GM04503 (cell line): Measurements from ENCODE around the gene TIMP3.
A peak's percentile ranks its signal among the peaks of the same experiment; 100 is the strongest.

Experiments used
- DNase-seq: peaks from one replicate; pipeline ENCODE4 v3.0.0-alpha.2; 2012; ENCODE audit warnings: low read depth

Gene TIMP3

GRCh38 chr22:32786027-32786418, 15.5 kb upstream of the TIMP3 start:
- no peak for DNase-seq

- peak; percentile 54 for DNase-seq
Measured at GRCh38 chr22:32788904-32789624, 12.4 kb upstream of the TIMP3 start.

DNA sequence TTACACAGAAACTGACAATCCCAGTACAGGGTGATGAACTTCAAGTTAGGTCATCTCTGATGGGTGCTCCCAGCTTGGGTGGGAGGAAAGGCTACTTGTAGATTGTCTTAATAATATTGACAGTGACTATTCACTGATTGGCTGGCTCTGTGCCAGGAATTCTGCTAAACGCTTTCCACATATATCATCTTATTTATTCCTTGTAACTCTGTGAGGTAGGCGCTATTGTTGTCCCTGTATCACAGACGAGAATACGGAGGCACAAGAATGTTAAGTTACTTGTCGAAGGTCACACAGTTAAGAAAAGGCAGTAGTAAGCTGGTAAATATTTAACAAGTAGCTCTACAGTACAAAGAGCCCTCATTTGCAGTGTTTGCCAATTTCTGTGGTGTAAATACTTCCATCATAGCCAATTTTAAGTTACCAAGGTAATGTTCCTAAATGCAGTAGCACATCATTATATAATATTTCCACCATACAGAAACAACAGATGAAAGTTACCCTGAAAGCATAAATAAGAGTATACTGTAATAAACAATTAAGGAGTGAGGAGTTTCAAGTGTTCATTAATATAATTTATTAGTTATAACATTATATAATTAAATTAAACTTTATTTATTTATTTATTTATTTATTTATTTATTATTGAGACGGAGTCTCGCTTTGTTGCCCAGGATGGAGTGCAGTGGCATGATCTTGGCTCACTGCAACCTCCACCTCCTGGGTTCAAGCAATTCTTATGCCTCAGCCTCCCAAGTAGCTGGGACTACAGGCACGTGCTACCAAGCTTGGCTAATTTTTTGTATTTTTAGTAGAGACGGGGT, 11.5 kb upstream of the TIMP3 start:
- DNase-seq = no peak

- no peak for DNase-seq
Measured at GRCh38 chr22:32791056-32791455, 10.4 kb upstream of the TIMP3 start.

GRCh38 chr22:32791485-32791884, 10.0 kb upstream of the TIMP3 start:
- no peak for DNase-seq

- DNase-seq = no peak
Measured at GRCh38 chr22:32793589-32793988, 7.9 kb upstream of the TIMP3 start.

GRCh38 chr22:32794449-32795213, 6.9 kb upstream of the TIMP3 start:
- no peak for DNase-seq

- DNase-seq = no peak
Measured at GRCh38 chr22:32795214-32795596, 6.3 kb upstream of the TIMP3 start.

DNA sequence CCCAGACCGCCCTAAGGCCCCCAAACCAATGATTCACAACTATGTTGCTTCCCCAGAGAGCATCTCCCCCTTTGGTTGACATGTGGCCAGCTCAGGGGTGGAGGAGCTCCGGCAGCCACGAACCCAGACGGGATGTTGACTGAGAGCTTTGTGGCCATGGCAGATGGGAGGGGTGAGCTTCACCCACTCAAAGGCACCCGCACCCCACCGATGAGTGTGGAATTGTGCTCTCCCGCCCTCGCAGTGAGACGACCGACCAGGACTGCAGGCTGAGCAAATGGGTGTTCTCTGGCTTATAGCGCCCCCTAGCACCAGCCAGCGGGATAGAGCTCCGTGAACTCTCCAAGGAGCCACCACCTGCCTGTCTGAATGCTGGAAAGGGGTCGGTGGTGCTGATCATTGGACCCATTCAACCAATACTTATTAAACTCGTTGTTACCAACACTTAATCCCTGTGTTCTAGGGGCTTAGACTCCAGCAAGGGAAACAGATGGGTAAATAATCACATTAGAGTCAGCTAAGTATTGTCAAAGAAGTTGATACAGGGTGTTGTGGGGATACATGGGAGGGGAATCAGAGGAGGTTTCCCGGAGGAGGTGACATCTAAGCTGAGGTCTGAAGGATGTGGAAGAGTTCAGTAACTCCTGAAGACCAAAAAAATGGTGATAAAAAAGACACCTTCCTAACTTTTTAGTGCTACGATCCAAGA, 4.5 kb upstream of the TIMP3 start:
- DNase-seq = no peak

DNA sequence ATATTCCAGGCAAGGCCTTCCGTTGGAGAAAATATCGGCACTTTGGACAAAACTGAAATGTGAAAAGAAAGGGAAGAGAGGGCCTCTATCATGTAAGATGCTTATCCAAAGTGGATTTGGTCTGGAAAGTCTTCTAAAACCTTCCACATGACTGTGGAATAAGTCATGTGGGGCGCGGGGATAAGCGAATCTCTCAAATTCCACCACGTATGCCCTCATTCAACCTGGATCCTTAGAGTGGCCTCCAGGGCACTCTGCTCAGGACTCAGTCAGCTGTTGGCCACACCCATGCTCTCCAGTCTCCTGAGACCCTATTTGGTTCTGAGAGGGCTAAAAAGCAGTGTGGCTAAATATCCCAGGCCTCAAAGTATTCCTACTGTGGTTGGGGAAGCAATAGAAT, 2.0 kb upstream of the TIMP3 start:
- no peak for DNase-seq

DNA sequence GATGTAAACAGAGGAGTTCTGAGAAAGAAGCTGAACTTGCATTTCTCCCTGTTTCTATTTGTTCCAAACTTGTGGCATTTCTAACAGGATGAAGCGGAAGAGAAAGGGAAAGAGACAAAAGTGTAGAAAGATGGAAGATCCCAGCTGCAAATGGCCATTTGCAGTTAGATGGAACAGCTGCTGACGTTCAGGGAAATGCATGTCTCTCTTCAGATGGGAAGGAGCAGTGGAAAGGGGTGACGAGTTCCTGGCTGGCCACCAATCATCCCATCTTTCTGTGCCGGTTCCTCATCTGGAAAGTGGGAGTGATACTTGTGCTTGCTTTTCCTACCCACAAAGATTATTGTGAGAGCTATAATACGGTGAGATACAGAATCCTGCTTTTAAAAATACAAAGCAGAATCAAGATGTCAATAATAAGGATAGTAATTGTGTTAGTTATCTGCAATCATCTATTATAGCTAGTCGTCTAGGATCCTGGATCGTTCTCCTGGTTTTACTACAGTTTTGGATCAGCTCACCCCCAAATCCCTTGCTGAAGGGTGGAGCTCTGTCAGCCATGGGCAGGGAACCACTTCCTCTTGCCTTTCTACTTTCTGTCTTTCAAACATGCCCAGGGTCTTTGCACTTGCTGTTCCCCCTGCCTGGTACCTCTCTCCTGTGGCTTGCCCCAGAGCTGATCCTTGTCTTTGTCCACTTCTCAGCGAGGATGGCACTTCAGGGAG, 1.2 kb upstream of the TIMP3 start:
- no peak for DNase-seq

DNA sequence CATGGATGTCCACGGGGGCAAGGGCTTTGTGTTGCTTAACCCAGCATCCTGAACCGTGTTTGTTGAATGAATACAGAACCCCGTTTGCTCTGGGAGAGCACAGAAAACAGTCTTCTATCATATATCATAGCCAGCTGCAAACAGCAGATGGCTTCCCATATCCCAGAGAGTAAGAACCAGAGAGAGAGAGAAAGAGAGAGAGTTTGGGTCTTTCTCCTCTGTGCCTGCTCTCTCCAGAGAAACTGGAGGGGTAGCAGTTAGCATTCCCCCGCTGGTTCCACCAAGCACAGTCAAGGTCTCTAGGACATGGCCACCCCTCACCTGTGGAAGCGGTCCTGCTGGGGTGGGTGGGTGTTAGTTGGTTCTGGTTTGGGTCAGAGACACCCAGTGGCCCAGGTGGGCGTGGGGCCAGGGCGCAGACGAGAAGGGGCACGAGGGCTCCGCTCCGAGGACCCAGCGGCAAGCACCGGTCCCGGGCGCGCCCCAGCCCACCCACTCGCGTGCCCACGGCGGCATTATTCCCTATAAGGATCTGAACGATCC, 440 bp upstream of the TIMP3 start:
- DNase-seq = no peak

- DNase-seq = no peak
Measured at GRCh38 chr22:32802237-32802765, 796 bp downstream of the TIMP3 start.

GRCh38 chr22:32803020-32803737, 1.7 kb downstream of the TIMP3 start:
- no peak for DNase-seq

GRCh38 chr22:32803738-32804435, 2.4 kb downstream of the TIMP3 start:
- DNase-seq = no peak

GRCh38 chr22:32804531-32805360, 3.2 kb downstream of the TIMP3 start:
- no peak for DNase-seq

GRCh38 chr22:32805361-32805881, 3.9 kb downstream of the TIMP3 start:
- no peak for DNase-seq

- no peak for DNase-seq
Measured at GRCh38 chr22:32806296-32806695, 4.8 kb downstream of the TIMP3 start.
